ENCODE data around the gene RAB40B. TPM values are rescaled to one million over a fixed set of nuclear protein-coding genes. Genes with fewer than 3 reads are reported as not detected.

Gene RAB40B
- total RNA-seq, 1 experiment from 2014 or later = 3.2 TPM

DNA sequence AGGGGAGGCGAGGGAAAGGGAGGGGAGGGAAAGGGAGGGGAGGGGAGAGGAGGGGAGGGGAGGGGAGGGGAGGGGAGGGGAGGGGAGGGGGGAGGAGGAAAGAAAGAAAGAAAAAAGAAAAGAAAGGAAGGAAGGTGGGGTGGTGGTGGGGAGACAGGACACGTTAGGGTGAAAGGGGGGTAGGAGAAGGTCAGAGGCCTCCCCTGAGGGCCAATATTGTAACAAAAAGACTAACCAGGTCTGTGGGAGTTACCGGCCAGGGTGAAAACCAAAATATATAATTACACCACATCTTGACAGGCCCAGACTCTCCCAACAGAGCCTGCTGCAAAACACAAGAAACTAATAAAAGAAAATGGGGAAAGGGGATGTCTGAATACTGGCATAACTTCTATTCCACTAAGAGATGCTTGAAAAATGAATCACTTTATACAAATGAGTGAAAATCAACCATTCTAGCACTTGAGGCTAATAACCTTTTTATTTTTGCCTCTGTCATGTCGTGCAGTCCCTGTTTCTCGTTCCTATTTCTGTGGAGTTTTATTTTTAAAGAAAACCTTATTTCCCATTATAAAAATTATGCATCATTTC lies 60.2 kb downstream of the RAB40B start:
- H3K9me3 ChIP-seq (ENCODE audit: low read depth, low read length, poor library complexity, severe bottlenecking) = no peaks in the 10 kb centered on the region
- H3K4me1 ChIP-seq (ENCODE audit: insufficient read depth, low read length, poor library complexity, severe bottlenecking) = no peaks in the 10 kb centered on the region
- no peak for DNase-seq (ENCODE audit: low spot score)
- no peak overlapping the region for H3K4me3 ChIP-seq (ENCODE audit: low read depth, low read length, poor library complexity, severe bottlenecking)
- POLR2A ChIA-PET (ENCODE audit: low non-redundant PET) = no interaction called here
- TF ChIP-seq, protein P1, sequence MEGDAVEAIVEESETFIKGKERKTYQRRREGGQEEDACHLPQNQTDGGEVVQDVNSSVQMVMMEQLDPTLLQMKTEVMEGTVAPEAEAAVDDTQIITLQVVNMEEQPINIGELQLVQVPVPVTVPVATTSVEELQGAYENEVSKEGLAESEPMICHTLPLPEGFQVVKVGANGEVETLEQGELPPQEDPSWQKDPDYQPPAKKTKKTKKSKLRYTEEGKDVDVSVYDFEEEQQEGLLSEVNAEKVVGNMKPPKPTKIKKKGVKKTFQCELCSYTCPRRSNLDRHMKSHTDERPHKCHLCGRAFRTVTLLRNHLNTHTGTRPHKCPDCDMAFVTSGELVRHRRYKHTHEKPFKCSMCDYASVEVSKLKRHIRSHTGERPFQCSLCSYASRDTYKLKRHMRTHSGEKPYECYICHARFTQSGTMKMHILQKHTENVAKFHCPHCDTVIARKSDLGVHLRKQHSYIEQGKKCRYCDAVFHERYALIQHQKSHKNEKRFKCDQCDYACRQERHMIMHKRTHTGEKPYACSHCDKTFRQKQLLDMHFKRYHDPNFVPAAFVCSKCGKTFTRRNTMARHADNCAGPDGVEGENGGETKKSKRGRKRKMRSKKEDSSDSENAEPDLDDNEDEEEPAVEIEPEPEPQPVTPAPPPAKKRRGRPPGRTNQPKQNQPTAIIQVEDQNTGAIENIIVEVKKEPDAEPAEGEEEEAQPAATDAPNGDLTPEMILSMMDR (conservative IDR thresholded peaks at IDR 0.05; ENCODE audit: low read depth, low read length) = no peak
- TF ChIP-seq EZH2 (IDR thresholded peaks at IDR 0.05; ENCODE audit: borderline replicate concordance, low read depth, low read length, poor library complexity, severe bottlenecking) = no peak
- H3K36me3 ChIP-seq (ENCODE audit: insufficient read depth, low read length, poor library complexity, severe bottlenecking) = peaks cover 44% of the 10 kb centered on the region
- no peaks in the 10 kb centered on the region for H3K27me3 ChIP-seq (replicated peaks; ENCODE audit: insufficient read depth, low read depth, low read length, poor library complexity)
- intact Hi-C loops (cut with micrococcal nuclease; ENCODE audit: unreplicated experiment) = no loop called here
- no TSS peak for BruUV-seq (replicated peaks)
- CTCF ChIA-PET = no interaction called here
- H3K27ac ChIP-seq (ENCODE audit: low read depth, low read length, poor library complexity, severe bottlenecking) = no peak overlapping the region

DNA sequence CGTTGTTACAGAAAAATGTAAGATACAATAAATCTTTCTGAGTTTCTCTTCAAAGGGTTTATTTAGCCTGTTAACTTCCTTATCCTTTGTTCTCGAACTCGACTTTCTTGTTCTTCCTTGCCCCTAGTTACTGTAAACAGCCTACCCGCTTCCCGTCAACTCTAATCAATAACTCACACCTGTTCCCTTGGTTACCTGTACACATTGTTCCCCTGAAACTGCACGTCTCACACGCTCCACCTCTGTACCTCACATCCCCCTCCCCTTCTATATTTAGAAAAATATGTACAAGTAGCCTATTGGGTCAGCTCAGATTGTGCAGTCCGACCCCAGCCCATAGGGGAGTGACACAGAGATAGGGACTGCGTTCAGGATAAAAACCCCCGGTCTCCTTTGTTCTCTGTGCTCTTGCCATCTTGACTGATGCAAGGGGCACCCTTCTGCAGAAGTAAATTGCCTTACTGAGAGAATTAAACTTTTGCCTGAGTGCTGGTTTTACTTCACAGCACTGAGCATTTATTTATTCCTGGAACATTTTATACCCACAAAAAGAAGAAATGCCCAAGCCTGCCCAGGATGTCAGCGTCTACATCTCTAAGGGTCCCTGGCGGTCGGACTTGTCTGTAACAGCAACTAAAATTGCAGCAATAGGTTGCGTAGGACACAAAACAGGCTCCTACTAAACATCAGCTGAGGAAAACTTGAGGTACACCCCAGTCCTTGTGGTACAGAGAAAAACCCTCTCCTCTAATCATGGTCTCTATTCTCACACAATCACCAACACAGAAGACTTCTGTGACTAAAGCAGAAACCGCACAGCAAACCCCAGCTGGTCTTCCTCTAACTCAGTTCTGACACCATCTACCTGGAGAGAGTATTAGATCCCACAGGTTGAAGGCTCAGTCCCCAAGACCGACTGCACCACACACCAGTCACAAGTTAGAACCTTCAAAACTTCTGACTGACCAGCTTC lies 61.6 kb downstream of the RAB40B start:
- BruUV-seq (replicated peaks) = TSS peak; percentile 6

DNA sequence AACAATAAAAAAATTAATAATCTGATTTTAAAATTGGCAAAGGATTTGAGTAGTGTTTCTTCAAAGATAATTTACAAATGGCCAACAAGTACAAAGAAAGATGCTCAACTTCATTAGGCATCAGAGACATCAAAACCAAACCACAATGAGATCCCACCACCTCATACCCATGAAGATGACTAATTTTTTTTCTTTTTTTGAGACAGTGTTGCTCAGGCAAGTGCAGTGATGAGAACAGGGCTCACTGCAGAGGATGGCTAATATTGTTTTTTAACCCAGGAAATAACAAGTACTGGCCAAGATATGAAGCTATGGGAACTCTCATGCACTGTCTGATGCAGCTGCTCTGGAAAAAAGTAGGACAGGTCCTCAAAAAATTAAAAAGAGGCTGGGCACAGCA lies 65.2 kb downstream of the RAB40B start:
- H3K4me1 ChIP-seq (ENCODE audit: insufficient read depth, low read length, poor library complexity, severe bottlenecking) = no peaks in the 10 kb centered on the region
- H3K27me3 ChIP-seq (replicated peaks; ENCODE audit: insufficient read depth, low read depth, low read length, poor library complexity) = no peaks in the 10 kb centered on the region
- H3K36me3 ChIP-seq (ENCODE audit: insufficient read depth, low read length, poor library complexity, severe bottlenecking) = peaks cover 32% of the 10 kb centered on the region
- intact Hi-C loops (cut with micrococcal nuclease; ENCODE audit: unreplicated experiment) = no loop called here
- DNase-seq (ENCODE audit: low spot score) = no peak
- POLR2A ChIA-PET (ENCODE audit: low non-redundant PET) = no interaction called here
- no peaks in the 10 kb centered on the region for H3K9me3 ChIP-seq (ENCODE audit: low read depth, low read length, poor library complexity, severe bottlenecking)
- no TSS peak for BruUV-seq (replicated peaks)
- CTCF ChIA-PET = no interaction called here
- TF ChIP-seq, protein P1 (conservative IDR thresholded peaks at IDR 0.05; ENCODE audit: low read depth, low read length) = no peak
- no peak for TF ChIP-seq EZH2 (IDR thresholded peaks at IDR 0.05; ENCODE audit: borderline replicate concordance, low read depth, low read length, poor library complexity, severe bottlenecking)
- H3K4me3 ChIP-seq (ENCODE audit: low read depth, low read length, poor library complexity, severe bottlenecking) = no peak overlapping the region
- no peak overlapping the region for H3K27ac ChIP-seq (ENCODE audit: low read depth, low read length, poor library complexity, severe bottlenecking)

More for the DNA sequence above, 61.6 kb downstream of the RAB40B start:
- intact Hi-C loops (cut with micrococcal nuclease; ENCODE audit: unreplicated experiment) = no loop called here
- H3K36me3 ChIP-seq (ENCODE audit: insufficient read depth, low read length, poor library complexity, severe bottlenecking) = peaks cover 33% of the 10 kb centered on the region
- ChIA-PET POLR2A (ENCODE audit: low non-redundant PET) (no interaction called here), CTCF (no interaction called here)
- H3K27ac ChIP-seq (ENCODE audit: low read depth, low read length, poor library complexity, severe bottlenecking) = no peak overlapping the region
- DNase-seq (ENCODE audit: low spot score) = no peak
- TF ChIP-seq, protein P1 (conservative IDR thresholded peaks at IDR 0.05; ENCODE audit: low read depth, low read length) = no peak
- TF ChIP-seq EZH2 (IDR thresholded peaks at IDR 0.05; ENCODE audit: borderline replicate concordance, low read depth, low read length, poor library complexity, severe bottlenecking) = no peak
- H3K9me3 ChIP-seq (ENCODE audit: low read depth, low read length, poor library complexity, severe bottlenecking) = no peaks in the 10 kb centered on the region
- H3K4me1 ChIP-seq (ENCODE audit: insufficient read depth, low read length, poor library complexity, severe bottlenecking) = no peaks in the 10 kb centered on the region
- no peak overlapping the region for H3K4me3 ChIP-seq (ENCODE audit: low read depth, low read length, poor library complexity, severe bottlenecking)
- no peaks in the 10 kb centered on the region for H3K27me3 ChIP-seq (replicated peaks; ENCODE audit: insufficient read depth, low read depth, low read length, poor library complexity)
